NT2/D1 (cell line): ENCODE measurements around the gene TENT4A.

Experiments used
- SUZ12 ChIP-seq: IDR thresholded peaks from 2 replicates; pipeline ENCODE4 v1.6.1; 2011; ENCODE audit not compliant: insufficient read length, insufficient read depth; ENCODE audit errors: extremely low read depth
- YY1 ChIP-seq: IDR thresholded peaks from 2 replicates; pipeline ENCODE4 v1.6.1; 2011; ENCODE audit not compliant: insufficient read length, insufficient read depth
- ZNF274 ChIP-seq: IDR thresholded peaks from 2 replicates; pipeline ENCODE4 v1.6.1; 2011; ENCODE audit warnings: mild to moderate bottlenecking, low read depth, low read length

DNA sequence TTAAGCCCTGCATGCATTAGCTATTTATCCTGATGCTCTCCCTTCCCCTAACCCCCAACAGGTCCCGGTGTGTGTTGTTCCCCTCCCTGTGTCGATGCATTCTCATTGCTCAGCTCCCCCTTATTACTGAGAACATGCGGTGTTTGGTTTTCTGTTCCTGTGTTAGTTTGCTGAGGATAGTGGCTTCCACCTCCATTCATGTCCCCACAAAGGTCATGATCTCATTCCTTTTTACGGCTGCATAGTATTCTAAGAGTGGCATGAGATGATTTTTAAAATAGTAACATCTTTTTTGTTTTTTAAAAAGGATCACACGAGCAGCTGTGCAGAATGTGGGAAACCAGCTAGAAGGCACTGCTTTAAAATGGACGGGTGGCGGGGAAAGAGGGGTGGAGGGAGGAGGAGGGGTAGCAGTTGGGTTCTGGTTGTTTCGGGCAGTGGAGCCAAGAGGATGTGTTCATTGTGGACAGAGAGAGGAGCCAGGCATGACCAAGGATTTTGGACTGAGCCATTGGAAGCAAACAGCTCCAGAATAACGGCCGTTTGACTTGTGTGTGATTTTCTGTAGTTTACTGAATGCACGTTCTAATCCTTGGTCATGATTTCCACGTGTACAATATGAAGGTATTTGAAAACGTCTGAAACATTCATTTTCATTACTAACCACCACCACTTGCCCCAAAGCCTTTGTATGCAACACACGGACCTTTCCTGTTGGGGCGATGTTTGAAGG is 1.7 kb upstream of the TENT4A start:
- TF ChIP-seq SUZ12, result no peak
- no peak for TF ChIP-seq ZNF274
- TF ChIP-seq YY1, result no peak
